HK-2 (cell line): ENCODE data around the gene SLIT3.

Source experiments
- DNase-seq: peaks from one replicate; pipeline ENCODE4 v3.0.0-alpha.2; 2018; ENCODE audit not compliant: unreplicated experiment

SLIT3 gene

GRCh38 chr5:169029661-169030274 is 271.2 kb downstream of the SLIT3 start:
- DNase-seq: no peak

DNA sequence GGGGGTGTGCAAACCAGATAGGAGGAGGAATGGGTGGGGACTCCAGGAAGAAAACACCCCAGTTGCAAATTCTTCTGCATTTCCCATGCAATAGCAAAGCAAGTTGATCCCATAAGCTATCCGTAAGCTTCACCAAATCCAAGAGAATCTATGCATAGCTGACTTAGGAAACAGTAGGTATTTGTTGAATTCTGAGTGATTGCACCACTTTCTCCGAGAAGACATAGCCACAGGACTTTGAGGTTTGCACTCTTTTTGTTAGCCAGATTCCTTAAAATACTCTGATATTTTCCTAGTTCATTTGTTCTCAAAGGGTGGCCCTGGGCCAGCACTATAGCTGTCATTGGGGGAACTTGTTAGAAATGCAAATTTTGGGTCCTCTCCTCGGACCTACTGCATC is 271.9 kb downstream of the SLIT3 start:
- no peak for DNase-seq

GRCh38 chr5:169027501-169028061 is 273.4 kb downstream of the SLIT3 start:
- DNase-seq: no peak

DNA sequence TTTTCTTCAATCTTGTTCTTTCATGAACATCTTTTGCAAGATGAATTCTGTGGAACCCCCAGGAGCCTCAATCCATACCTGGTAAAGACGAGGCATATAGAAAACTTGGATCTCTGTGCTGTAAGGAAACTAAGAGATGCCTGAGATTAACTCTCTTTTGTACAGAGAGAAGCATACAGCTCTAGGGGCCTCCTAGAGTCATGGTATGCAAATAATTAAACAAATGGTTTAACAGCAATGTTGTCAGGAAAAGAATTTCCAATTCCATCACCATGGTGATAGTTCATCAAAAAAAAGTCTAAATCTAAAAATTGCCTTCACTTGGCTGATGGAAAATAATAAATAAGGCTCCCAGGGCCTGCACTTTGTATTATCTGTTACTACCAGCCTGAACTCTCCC is 275.4 kb downstream of the SLIT3 start:
- no peak for DNase-seq

GRCh38 chr5:169024421-169024820 is 276.5 kb downstream of the SLIT3 start:
- DNase-seq: no peak

DNA sequence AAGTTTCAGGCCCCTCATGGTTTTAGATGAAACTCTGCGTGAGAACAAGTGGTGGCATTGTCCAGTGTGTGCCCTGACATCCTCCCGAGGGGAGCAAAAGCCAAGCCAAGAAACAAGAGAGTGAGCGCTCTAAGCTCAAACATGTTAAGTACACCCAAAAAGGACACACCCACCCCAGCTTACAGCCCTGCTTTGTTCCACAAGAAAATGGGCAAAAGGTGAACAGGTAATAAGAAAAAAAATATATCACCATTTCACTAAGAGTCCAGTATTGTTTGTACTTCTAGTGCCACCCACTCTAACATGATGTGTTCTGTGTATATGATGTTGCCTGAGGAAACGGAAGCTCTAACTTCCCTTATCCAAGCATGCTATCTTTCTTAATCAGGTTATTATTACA is 278.2 kb downstream of the SLIT3 start:
- DNase-seq: no peak

GRCh38 chr5:169020102-169020501 is 280.8 kb downstream of the SLIT3 start:
- DNase-seq: no peak

- no peak for DNase-seq
These were observed 282.0 kb downstream of the SLIT3 start for GRCh38 chr5:169018925-169019324.

- no peak for DNase-seq
These were observed 284.9 kb downstream of the SLIT3 start for GRCh38 chr5:169015991-169016390.

GRCh38 chr5:169013846-169014245 is 287.1 kb downstream of the SLIT3 start:
- DNase-seq: no peak

DNA sequence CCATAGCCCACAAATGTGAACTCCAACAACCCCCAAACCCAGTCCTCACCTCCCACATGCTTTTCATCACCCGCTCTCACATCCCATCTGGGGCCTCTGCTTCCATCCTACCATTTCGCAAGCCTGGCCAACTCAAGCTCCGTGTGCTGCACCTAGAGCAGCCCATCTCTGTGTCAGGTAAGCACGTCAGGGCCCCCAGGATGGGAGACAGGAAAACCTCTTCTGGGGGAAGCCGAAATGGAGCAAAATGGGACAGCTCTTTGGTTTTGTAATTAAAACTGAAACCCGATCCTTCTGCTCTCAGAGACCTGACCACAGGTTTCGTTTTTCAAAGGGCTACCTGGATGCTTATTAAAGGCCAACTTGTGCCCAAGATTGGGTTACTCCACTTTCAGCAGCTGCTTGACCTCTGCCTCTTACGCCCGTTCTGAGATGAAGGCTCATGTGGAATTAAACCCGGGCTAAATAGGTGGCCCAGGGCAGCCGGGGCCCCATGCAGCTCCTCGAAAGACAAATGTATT is 287.7 kb downstream of the SLIT3 start:
- no peak for DNase-seq

DNA sequence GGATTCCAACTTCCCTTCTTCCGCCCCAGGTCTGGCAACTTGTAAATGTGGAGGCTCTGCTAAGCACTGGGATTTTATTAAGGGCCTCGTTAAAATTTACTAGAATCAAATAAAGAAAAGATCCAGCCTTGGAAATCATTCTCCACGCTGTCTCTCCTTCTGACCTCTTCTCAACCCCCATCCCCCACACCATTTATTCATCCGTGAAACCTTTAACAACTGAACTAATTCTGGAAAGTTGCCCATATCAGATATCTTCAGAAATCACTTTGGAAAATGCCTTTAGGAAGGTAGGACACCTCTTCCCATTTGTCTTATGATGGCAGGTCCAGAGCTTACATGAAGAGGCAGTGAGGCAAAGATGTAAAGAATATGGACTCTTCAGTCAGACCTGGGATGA is 288.5 kb downstream of the SLIT3 start:
- DNase-seq: no peak

DNA sequence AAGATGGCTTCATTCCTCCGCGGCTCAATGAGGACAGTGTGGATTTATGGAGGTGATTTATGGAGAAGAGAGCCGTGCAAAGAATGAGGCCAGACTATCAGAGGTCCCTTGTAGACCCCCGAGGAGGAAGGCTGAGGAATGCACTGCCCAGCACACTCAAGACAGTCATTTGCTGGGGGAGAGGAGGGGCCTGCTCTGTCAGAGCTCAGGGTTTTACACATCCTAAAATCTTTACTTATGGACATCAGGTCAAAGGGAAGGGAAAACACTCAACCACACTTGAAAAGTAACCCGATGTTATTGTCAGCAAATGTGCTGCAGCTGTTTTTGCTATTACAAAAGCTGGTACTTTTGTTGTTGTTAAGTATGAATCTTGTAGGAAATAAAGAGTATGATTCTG is 289.5 kb downstream of the SLIT3 start:
- DNase-seq: no peak

DNA sequence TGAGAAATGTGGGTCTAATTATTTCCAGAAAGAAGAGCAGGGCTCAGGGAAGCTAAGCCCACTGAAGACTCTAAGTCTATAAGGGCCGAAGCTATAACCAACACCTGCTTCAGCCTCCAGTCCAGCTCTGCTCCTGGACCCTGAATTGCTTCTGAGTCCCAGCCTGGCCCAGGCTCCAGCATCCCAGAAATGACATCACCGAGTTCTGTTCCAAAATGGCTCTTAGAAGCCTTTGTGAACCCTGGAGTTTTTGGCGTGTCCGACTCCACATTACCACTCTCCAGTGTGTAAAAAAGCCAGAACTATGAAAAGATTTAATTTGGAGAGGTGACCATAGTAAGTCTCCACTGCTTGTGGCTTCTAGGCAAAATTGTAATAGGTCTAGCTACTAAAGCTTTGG is 289.9 kb downstream of the SLIT3 start:
- DNase-seq: no peak

- DNase-seq: no peak
These were observed 291.8 kb downstream of the SLIT3 start for GRCh38 chr5:169009123-169009522.

DNA sequence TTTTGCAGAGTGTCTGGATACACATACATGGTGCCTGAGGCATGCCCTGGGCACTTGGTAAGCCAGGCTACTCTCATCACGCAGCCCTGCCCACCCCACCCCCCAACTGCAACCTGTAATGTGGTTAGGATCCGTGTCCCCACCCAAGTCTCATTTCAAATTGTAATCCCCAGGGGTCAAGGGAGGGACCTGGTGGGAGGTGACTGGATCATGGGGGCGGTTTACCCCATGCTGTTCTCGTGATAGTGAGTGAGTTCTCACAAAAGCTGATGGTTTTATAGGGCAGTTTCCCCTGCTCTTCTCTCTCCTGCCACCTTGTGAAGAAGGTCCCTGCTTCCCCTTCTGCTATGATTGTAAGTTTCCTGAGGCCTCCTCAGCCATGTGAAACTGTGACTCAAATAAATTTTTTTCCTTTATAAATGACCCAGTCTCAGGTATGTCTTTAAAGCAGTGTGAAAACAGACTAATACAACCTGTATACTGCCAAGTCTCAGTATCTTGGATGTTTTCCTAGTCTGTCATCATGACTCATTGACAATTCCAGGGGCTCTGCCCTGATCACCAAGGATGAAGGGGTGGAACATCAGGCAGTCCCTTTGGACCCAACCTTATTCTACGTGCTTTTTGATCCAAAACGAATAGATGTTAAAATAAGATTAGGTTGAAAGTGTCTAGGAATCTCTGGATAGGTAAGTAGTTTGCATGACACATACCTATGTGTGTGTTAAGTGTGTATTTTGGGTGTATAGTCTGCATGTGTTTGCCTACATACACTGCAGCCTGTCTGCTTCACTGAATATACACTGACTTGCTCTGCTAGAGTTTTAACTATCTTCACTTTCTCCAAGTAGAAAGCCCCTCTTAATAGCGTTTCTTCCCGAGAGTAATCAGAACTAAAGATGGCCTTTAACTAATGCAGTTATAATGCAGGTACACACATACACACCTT is 293.8 kb downstream of the SLIT3 start:
- no peak for DNase-seq

- DNase-seq: no peak
These were observed 296.4 kb downstream of the SLIT3 start for GRCh38 chr5:169004551-169004950.

GRCh38 chr5:169003721-169004541 is 297.0 kb downstream of the SLIT3 start:
- no peak for DNase-seq

- no peak for DNase-seq
These were observed 297.9 kb downstream of the SLIT3 start for GRCh38 chr5:169002953-169003555.

GRCh38 chr5:169001394-169001793 is 299.5 kb downstream of the SLIT3 start:
- no peak for DNase-seq

DNA sequence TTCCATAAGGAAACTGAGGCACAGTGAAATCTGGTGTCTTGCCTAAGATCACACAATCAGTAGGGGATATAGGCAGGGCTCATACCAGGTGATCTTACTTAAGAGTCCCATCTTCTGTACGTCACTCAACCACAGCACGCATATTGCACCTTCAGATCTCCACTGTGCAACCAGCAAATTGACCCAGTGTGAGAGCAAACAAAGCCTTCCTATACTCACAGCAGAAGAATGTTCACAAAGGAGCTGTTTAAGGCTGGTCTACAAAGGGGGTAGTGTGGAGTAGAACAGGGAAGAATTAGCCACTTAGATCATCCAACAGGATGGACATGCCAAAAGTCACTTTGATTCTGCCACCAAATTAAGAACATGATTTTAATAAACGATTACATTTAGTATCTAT is 305.9 kb downstream of the SLIT3 start:
- DNase-seq: no peak
